IMR-90 (cell line): ENCODE results near the gene APIP. TPM values are rescaled to one million over a fixed set of nuclear protein-coding genes. Genes with fewer than 3 reads are reported as not detected.

ENCODE experiments used
- ATAC-seq: fragments of 200-7000 bp; cut with Tn5 transposase; 2 replicates; pipeline ENCODE4 v1.9.1; 2020; ENCODE audit warnings: low read depth, mild to moderate bottlenecking, moderate library complexity
- BruUV-seq: library from RNA; stranded (reverse); fragments of 400-500 nt; replicated peaks from 2 replicates; lab custom pipeline; 2021; lab: Mats Ljungman, UMichigan
- CTCF ChIA-PET: fragments of 300-600 bp; formaldehyde crosslinking; extraction: SDS; loops from one replicate; lab custom pipeline; 2021; ENCODE audit warnings: antibody characterized with exemption; lab: Yijun Ruan, JAX
- POLR2A ChIA-PET: fragments of 300-600 bp; sonication (Branson Sonifier 250); formaldehyde crosslinking; loops from one replicate; lab custom pipeline; 2022; ENCODE audit warnings: antibody characterized with exemption; ENCODE audit not compliant: unreplicated experiment; lab: Charles Lee
- DNase-seq: peaks from one replicate; pipeline ENCODE4 v3.0.0; 2013
- H2AFZ ChIP-seq: replicated peaks from 2 replicates; pipeline ENCODE3; 2013; ENCODE audit warnings: low read length, mild to moderate bottlenecking; ENCODE audit not compliant: poor library complexity
- H2AK5ac ChIP-seq: 2 replicates; pipeline ENCODE4 v1.6.1; 2013; ENCODE audit warnings: low read depth, low read length, inconsistent platforms
- H2AK9ac ChIP-seq: replicated peaks from 2 replicates; pipeline ENCODE3; 2013; ENCODE audit warnings: mild to moderate bottlenecking, low read depth, low read length, moderate library complexity; ENCODE audit not compliant: poor library complexity
- H2BK120ac ChIP-seq: 2 replicates; pipeline ENCODE4 v1.6.1; 2013; ENCODE audit warnings: low read depth, low read length, inconsistent platforms
- H2BK15ac ChIP-seq: 3 replicates; pipeline ENCODE4 v1.6.1; 2013; ENCODE audit warnings: low read depth, low read length, inconsistent platforms
- H2BK20ac ChIP-seq: 2 replicates; pipeline ENCODE4 v1.6.1; 2013; ENCODE audit warnings: low read depth, mild to moderate bottlenecking, inconsistent platforms, low read length, moderate library complexity
- H2BK5ac ChIP-seq: 2 replicates; pipeline ENCODE4 v1.6.1; 2013; ENCODE audit warnings: mild to moderate bottlenecking, low read depth, low read length, inconsistent platforms; ENCODE audit not compliant: poor library complexity, severe bottlenecking
- H3K14ac ChIP-seq: replicated peaks from 2 replicates; pipeline ENCODE4 v1.6.1; 2013; ENCODE audit warnings: low read depth, low read length, inconsistent platforms
- H3K18ac ChIP-seq: 2 replicates; pipeline ENCODE4 v1.6.1; 2013; ENCODE audit warnings: low read depth, low read length, control low read depth
- H3K23ac ChIP-seq: 2 replicates; pipeline ENCODE4 v1.6.1; 2013; ENCODE audit warnings: low read depth, low read length, inconsistent platforms
- H3K27ac ChIP-seq: 2 replicates; pipeline ENCODE4 v1.5.1; 2013; ENCODE audit warnings: mild to moderate bottlenecking, control low read depth, low read length; ENCODE audit not compliant: insufficient read depth
- H3K27me3 ChIP-seq: 2 replicates; pipeline ENCODE4 v1.6.1; 2013; ENCODE audit warnings: low read length; ENCODE audit not compliant: control insufficient read depth, insufficient read depth
- H3K36me3 ChIP-seq: 2 replicates; pipeline ENCODE4 v1.6.1; 2013; ENCODE audit warnings: low read length, mixed read lengths; ENCODE audit not compliant: control insufficient read depth, insufficient read depth
- H3K4ac ChIP-seq: 2 replicates; pipeline ENCODE4 v1.6.1; 2013; ENCODE audit warnings: low read depth, low read length, inconsistent platforms
- H3K4me1 ChIP-seq: 2 replicates; pipeline ENCODE4 v1.6.1; 2013; ENCODE audit warnings: low read length, mixed read lengths; ENCODE audit not compliant: control insufficient read depth, insufficient read depth
- H3K4me2 ChIP-seq: 2 replicates; pipeline ENCODE4 v1.6.1; 2013; ENCODE audit warnings: low read depth, mild to moderate bottlenecking, control low read depth, low read length, moderate library complexity
- H3K4me3 ChIP-seq: 2 replicates; pipeline ENCODE4 v1.5.1; 2013; ENCODE audit warnings: low read depth, mild to moderate bottlenecking, control low read depth, low read length, moderate library complexity; ENCODE audit not compliant: insufficient read depth
- H3K56ac ChIP-seq: 2 replicates; pipeline ENCODE4 v1.6.1; 2013; ENCODE audit warnings: low read length, inconsistent platforms; ENCODE audit not compliant: insufficient read depth; ENCODE audit errors: extremely low read depth
- H3K79me1 ChIP-seq, 2 experiments: 2 replicates each; pipeline ENCODE4 v1.6.1; 2013; ENCODE audit warnings: low read length in 2 of 2, inconsistent platforms in 1 of 2, low read depth in 1 of 2
- H3K9ac ChIP-seq: 2 replicates; pipeline ENCODE4 v1.6.1; 2013; ENCODE audit warnings: low read depth, low read length, control low read depth
- H3K9me1 ChIP-seq: 2 replicates; pipeline ENCODE4 v1.6.1; 2013; ENCODE audit warnings: low read length, inconsistent platforms; ENCODE audit not compliant: insufficient read depth
- H3K9me3 ChIP-seq: 2 replicates; pipeline ENCODE4 v1.6.1; 2013; ENCODE audit warnings: low read length; ENCODE audit not compliant: control insufficient read depth, insufficient read depth
- H4K20me1 ChIP-seq: 2 replicates; pipeline ENCODE4 v1.6.1; 2013; ENCODE audit warnings: low read length, inconsistent platforms; ENCODE audit not compliant: insufficient read depth
- H4K5ac ChIP-seq: 2 replicates; pipeline ENCODE4 v1.6.1; 2013; ENCODE audit warnings: mild to moderate bottlenecking, low read depth, low read length, control low read depth
- H4K8ac ChIP-seq, 2 experiments: 2 replicates each; pipeline ENCODE4 v1.6.1; 2013; ENCODE audit warnings: low read depth in 2 of 2, low read length in 2 of 2, control low read depth in 1 of 2, inconsistent platforms in 1 of 2
- H4K91ac ChIP-seq: 2 replicates; pipeline ENCODE4 v1.6.1; 2013; ENCODE audit warnings: low read depth, low read length, inconsistent platforms; ENCODE audit not compliant: insufficient read depth
- CEBPB ChIP-seq: IDR thresholded peaks from 2 replicates; pipeline ENCODE4 v1.6.1; 2012; ENCODE audit warnings: low read depth, low read length, improper control_type of control experiment
- MXI1 ChIP-seq: IDR thresholded peaks from 2 replicates; pipeline ENCODE4 v1.6.1; 2012; ENCODE audit warnings: low read depth, mild to moderate bottlenecking, low read length, moderate library complexity, borderline replicate concordance
- WGBS, 2 experiments: methylation state at CpG; one replicate each; pipeline versions ENCODE4 v1.1.5 to v1.1.7; 2013; ENCODE audit warnings: missing lambda C conversion rate in 2 of 2; ENCODE audit not compliant: insufficient read length in 1 of 2; ENCODE audit errors: extremely low coverage in 2 of 2; 5-methylcytosine and 5-hydroxymethylcytosine counted together
- dilution Hi-C: fragments of 300-500 bp; cut with HindIII; formaldehyde crosslinking; loops from one replicate; pipeline ENCODE4 v1.14.3; 2018; ENCODE audit warnings: low sequenced_read_pairs; ENCODE audit not compliant: unreplicated experiment
- in situ Hi-C: fragments of 300-500 bp; cut with MboI; formaldehyde crosslinking; loops from 3 replicates; pipeline ENCODE4 v1.14.3; 2019; ENCODE audit warnings: low sequenced_read_pairs, inconsistent platforms, mixed read lengths
- intact Hi-C: fragments of 100-400 bp; cut with micrococcal nuclease; formaldehyde crosslinking; loops from 2 replicates; pipeline ENCODE4 v1.10.0; 2022
- polyA plus RNA-seq, 3 experiments: library from polyadenylated mRNA; depleted of rRNA; stranded (reverse); fragments of >200 nt; gene quantifications; 2 replicates each; pipeline ENCODE4 v1.2.3, GENCODE V29; 2012; ENCODE audit warnings: low replicate concordance in 1 of 3
- total RNA-seq: library from RNA; depleted of rRNA; stranded (reverse); fragments of >200 nt; gene quantifications from 2 replicates; pipeline ENCODE4 v1.2.3, GENCODE V29; 2012

Gene APIP
- total and polyA plus RNA-seq, 2 of the 4 experiments (the other 2 are of a cell fraction) = 9.9 to 16.6 TPM

- CTCF ChIA-PET = no interaction called here
- Histone ChIP-seq H3K4ac (no peak overlapping the region), H2BK5ac (no peak overlapping the region), H3K9ac (no peak overlapping the region), H3K36me3 (peaks cover 3% of the 10 kb centered on the region; the same call in 1 of the 2 replicates), H3K4me3 (no peak overlapping the region), H3K23ac (no peak overlapping the region), H3K18ac (no peak overlapping the region), H2AK9ac (no peak overlapping the region), H2BK120ac (no peak overlapping the region), H4K20me1 (no peaks in the 10 kb centered on the region), H3K4me1 (no peaks in the 10 kb centered on the region), H3K27me3 (no peaks in the 10 kb centered on the region), H3K79me1 (no peaks in the 10 kb centered on the region), H3K27ac (no peak overlapping the region), H2AK5ac (no peak overlapping the region), H3K56ac (no peak overlapping the region), H3K9me1 (no peaks in the 10 kb centered on the region; the same call in 1 of the 2 replicates), H2BK15ac (no peak overlapping the region), H3K4me2 (no peak overlapping the region), H4K91ac (no peak overlapping the region), H2AFZ (no peak overlapping the region), H4K8ac (no peak overlapping the region), H4K5ac (no peak overlapping the region), H3K14ac (no peak overlapping the region), H2BK20ac (no peak overlapping the region), H3K9me3 (no peaks in the 10 kb centered on the region)
- ATAC-seq (no peak), DNase-seq (no peak)
- in situ Hi-C loops = no loop called here
- TF ChIP-seq CEBPB (peak; percentile 26; the same call in 1 of the 2 replicates), MXI1 (no peak)
- BruUV-seq = no TSS peak
- POLR2A ChIA-PET = no interaction called here
- dilution Hi-C loops = no loop called here
- intact Hi-C loops = no loop called here
- 86% methylated on average over 1 of the region's 3 CpGs; no CpG with 5 or more reads in 1 of the 2 experiments for WGBS, 2 experiments
These were observed 34.3 kb downstream of the APIP start for GRCh38 chr11:34881900-34882299.
